HG03571 (cell line): Measurements from ENCODE around the gene ATP6V1C2.

ENCODE experiments used
- ATAC-seq: cut with Tn5 transposase; IDR thresholded peaks from one replicate; pipeline ENCODE4 v1.9.1; 2021; ENCODE audit not compliant: unreplicated experiment

The ATP6V1C2 gene, protein sequence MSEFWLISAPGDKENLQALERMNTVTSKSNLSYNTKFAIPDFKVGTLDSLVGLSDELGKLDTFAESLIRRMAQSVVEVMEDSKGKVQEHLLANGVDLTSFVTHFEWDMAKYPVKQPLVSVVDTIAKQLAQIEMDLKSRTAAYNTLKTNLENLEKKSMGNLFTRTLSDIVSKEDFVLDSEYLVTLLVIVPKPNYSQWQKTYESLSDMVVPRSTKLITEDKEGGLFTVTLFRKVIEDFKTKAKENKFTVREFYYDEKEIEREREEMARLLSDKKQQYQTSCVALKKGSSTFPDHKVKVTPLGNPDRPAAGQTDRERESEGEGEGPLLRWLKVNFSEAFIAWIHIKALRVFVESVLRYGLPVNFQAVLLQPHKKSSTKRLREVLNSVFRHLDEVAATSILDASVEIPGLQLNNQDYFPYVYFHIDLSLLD

DNA sequence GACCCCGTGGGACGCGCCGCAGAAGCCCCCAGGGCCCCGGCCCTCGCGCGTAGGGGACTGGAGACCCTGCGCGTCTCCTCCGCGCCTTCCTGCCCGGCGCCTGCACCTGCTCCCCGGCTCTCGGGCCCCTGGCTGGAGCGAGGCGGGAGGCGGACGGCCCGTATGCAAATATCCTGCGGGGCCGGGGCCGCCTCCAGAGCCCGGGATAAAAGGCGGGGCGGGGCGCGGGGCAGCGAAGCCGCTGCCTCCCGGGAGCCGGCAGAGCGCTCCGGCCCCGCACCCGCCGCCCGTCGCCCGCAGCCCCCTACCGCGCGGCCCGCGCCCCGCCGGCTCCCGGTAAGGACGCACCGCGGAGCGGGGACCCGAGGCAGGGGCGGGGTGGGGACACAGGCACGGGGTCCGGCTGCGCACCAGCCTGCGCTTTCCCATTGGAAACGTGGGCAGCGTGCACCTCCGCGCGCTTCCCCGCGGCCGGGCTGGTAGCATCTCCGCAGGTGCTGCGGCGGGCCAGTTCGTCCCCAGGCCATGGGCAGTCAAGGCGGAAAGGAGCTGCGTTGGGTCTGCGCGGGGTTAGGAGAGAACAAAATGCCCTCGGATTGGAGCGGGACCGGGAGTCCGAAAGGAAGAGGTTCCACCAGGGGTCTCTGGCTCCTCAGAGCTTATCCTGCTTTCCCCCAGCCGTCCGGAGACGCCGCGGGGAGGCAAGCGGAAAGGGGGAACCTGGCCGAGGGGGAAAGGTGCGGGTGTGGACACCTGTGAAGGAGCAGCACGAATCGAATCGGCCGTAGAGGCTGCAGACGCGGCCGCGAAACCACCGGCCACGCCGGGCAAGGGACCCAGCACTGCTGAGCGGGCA is at the start of gene ATP6V1C2:
ATP6V1C2 (plus strand) TSS at position 235 of the 856 bp plus-strand sequence. CDS start 1,220 bp downstream, outside the sequence.
- ATAC-seq, result no peak

- no peak for ATAC-seq
Measured at GRCh38 chr2:10675131-10675530, 46.3 kb upstream of the ATP6V1C2 start.

DNA sequence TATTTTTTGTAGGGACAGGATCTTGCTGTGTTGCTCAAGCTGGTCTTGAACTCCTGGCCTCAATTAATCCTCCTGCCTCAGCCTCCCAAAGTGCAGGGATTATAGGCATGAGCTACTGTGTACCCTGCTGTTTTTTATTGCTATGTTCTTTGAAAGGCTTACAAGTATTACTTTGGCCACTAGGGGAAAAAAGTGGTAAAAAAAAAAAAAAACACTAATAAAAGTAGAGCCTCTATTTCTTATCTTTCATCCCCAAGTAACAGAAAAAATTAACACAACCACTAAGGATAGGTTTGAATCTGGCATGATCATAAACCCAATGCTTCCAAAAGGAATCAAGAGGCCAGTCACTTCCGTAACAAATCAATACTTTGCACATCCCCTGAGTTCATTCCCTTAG is 43.2 kb upstream of the ATP6V1C2 start:
- ATAC-seq, result no peak

DNA sequence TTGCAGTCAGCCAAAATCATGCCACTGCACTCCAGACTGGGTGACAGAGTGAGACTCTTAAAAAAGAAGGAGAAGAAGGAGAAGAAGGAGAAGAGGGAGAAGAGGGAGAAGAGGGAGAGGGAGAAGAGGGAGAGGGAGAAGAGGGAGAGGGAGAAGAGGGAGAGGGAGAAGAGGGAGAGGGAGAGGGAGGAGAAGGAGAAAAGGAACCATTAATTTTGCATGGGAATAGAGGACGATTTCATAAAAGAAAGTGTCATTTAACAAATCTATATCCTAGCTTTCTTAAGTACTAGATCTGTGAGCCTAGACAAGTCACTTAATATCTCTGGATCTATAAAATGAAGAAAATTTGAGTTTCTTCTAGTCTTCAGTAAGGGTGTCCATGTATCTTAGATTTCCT is 41.2 kb upstream of the ATP6V1C2 start:
- ATAC-seq, result no peak

- no peak for ATAC-seq
Measured at GRCh38 chr2:10680957-10681356, 40.5 kb upstream of the ATP6V1C2 start.

- ATAC-seq, result no peak
Measured at GRCh38 chr2:10686176-10686730, 35.2 kb upstream of the ATP6V1C2 start.

- peak; percentile 21 for ATAC-seq
Measured at GRCh38 chr2:10688921-10689807, 32.3 kb upstream of the ATP6V1C2 start.

GRCh38 chr2:10691521-10691920 is 29.9 kb upstream of the ATP6V1C2 start:
- no peak for ATAC-seq

GRCh38 chr2:10700078-10700803 is 21.2 kb upstream of the ATP6V1C2 start:
- ATAC-seq, result no peak

DNA sequence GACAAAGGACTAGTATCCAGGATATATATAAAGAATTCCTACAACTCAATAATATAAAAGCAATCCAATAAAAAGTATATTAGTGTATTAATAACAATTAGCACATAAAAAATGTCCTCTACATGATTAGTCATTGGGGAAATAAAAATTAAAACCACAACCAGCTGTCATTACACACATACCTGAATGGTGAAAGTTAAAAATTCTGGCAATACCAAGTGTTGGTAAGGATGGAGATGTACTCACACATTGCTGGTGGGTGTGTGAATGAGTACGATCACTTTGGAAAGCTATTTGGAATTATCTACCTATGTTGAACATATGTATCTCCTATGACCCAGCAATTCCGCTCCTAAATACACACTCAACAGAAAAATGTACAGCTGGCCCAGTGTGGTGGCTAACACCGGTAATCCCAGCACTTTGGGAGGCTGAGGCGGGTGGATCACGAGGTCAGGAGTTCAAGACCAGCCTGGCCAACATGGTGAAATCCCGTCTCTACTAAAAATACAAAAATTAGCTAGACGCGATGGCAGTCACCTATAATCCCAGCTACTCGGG is 17.3 kb upstream of the ATP6V1C2 start:
- ATAC-seq, result no peak

DNA sequence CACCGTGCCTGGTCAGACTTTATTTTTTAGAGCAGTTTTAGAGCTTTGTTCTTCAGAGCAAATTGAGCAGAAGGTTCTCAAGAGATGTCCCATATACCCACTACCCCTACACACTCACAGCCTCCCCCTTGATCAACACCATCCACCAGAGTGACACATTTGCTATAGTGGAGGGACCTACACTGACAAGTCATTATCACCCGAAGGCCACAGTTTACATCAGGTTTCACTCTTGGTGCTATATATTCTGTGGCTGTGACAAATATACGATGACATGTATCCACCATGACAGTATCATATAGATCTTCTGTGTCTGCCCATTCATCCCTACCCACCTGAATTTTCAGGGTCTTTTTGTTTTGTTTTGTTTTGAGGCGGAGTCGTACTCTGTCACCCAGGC is 15.4 kb upstream of the ATP6V1C2 start:
- ATAC-seq, result no peak

GRCh38 chr2:10707831-10708230 is 13.6 kb upstream of the ATP6V1C2 start:
- ATAC-seq, result no peak

GRCh38 chr2:10709290-10709939 is 12.0 kb upstream of the ATP6V1C2 start:
- no peak for ATAC-seq

DNA sequence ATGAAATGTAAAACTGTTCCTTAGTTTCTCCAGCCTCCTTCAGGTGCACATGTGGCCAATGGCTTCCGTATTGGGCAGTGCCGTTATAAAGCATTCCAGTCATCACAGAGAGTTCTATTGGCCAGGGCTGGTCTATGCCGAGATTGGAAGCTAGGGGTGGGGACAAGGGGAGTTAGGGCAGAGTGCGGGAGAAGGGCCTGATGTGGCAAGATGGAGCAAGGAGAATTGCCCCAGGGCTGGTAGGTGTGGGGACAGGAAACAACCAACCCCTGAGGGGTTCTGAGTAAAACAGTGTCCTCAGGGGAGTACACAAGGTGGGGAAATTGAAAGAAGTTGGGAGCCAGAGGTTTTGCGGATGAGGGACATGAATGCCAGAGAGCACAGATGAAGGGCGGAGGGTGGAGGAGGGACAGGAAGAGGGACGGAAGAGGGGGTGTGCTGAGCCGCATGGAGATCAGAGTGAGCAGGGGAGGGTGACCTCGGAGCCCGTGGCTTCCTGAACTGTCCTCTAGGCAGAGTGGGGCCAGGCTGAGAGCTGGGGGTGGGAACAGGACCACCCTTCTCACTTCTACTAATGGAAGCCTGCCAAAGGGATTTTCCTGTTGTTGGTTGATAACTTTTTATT is 9.1 kb upstream of the ATP6V1C2 start:
- ATAC-seq, result no peak

DNA sequence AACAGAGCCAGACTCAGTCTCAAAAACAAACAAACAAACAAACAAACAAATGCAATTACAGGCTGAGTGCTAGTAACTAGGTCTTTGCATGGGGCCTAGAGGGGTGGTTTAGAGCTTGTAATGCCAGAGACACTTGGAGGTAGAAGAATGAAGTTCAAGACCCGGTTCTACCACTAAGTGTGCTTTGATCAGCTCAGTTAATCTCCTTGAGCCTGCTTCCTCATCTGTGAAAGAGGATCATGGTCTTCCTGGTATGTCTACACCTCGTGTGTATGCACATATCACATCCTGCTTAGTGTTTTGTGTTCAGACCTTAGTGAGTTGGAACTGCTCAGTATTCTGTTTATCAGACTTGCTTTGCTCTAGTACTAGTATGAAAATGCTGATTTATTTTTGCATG is 4.8 kb upstream of the ATP6V1C2 start:
- no peak for ATAC-seq

DNA sequence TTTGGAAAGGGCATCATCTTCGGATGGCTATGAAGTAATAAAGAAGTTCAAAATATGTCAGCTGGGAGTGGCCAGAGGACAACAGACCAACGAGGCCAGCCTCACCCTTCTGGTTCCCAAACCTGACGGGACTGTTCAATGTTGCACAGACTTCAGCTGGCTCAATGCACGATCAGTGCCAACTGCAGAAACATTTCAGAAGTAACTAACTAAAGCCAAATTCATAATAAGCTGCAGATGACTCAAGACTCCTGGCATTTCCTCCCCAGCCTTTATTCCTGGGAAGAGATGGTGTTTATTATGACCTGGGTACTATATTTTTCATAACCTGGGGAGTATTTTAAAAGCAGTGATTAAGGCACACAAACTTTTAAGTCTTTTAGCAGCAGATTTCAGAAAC is 3.8 kb upstream of the ATP6V1C2 start:
- no peak for ATAC-seq

- ATAC-seq, result no peak
Measured at GRCh38 chr2:10720306-10720705, 1.1 kb upstream of the ATP6V1C2 start.

- ATAC-seq, result no peak
Measured at GRCh38 chr2:10720947-10721395, 459 bp upstream of the ATP6V1C2 start.
